BJ (cell line): ENCODE measurements around the gene UGT3A2. TPM values are rescaled to one million over a fixed set of nuclear protein-coding genes. Genes with fewer than 3 reads are reported as not detected.

ENCODE experiments used
- CTCF ChIA-PET: fragments of 350-600 bp; formaldehyde crosslinking; extraction: SDS; loops from one replicate; lab custom pipeline; 2021; ENCODE audit warnings: antibody characterized with exemption, inconsistent platforms; lab: Yijun Ruan, JAX
- POLR2A ChIA-PET: fragments of 300-600 bp; sonication (Branson Sonifier 250); formaldehyde crosslinking; extraction: SDS; loops from one replicate; lab custom pipeline; 2021; ENCODE audit warnings: antibody characterized with exemption; lab: Charles Lee
- DNase-seq: peaks from one replicate; pipeline ENCODE4 v3.0.0-alpha.2; 2011; ENCODE audit warnings: low read depth
- H3K27me3 ChIP-seq: 2 replicates; pipeline ENCODE4 v1.6.0; 2011; ENCODE audit warnings: low read length; ENCODE audit not compliant: control insufficient read depth, insufficient read depth
- H3K36me3 ChIP-seq: 2 replicates; pipeline ENCODE4 v1.5.1; 2011; ENCODE audit warnings: low read length; ENCODE audit not compliant: control insufficient read depth, insufficient read depth
- H3K4me3 ChIP-seq: 2 replicates; pipeline ENCODE4 v1.5.1; 2011; ENCODE audit warnings: low read depth, mild to moderate bottlenecking, control low read depth, low read length
- polyA plus RNA-seq: library from polyadenylated mRNA; depleted of rRNA; stranded (reverse); fragments of >200 nt; gene quantifications from 2 replicates; pipeline ENCODE4 v1.2.3, GENCODE V29; 2011
- TF ChIP-seq, protein P1 (sequence below): IDR thresholded peaks from 2 replicates; pipeline ENCODE4 v1.5.1; 2011; ENCODE audit warnings: low read depth, mild to moderate bottlenecking, control low read depth, inconsistent platforms, low read length, moderate library complexity; ENCODE audit not compliant: insufficient read depth

Gene UGT3A2
- polyA plus RNA-seq, 1 experiment, result not detected

DNA sequence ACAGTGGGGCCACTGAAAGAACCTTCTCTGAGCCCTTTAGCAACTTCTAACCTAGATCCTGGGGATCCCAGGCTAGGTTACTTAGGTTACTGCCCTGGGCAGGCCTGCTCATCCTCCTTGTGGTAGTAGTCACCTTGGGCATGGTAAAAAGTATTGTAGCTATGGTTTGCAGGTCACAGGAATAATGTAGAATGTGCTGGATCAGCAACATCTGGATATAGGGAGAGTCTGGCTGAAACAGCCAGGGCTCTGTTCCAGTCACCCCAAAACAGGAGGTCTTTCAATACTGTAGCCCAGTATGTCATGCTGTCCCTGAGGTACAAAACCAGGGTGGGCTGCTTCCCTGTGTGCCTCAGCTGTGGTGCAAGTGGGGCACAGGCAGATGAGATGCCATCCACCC, 33.6 kb downstream of the UGT3A2 start:
- POLR2A ChIA-PET, result no interaction called here
- no peak overlapping the region for H3K4me3 ChIP-seq
- 0 out of 2 replicates have a peak, but pooled peaks cover 1% of the 10 kb centered on the region for H3K27me3 ChIP-seq
- TF ChIP-seq, protein P1, sequence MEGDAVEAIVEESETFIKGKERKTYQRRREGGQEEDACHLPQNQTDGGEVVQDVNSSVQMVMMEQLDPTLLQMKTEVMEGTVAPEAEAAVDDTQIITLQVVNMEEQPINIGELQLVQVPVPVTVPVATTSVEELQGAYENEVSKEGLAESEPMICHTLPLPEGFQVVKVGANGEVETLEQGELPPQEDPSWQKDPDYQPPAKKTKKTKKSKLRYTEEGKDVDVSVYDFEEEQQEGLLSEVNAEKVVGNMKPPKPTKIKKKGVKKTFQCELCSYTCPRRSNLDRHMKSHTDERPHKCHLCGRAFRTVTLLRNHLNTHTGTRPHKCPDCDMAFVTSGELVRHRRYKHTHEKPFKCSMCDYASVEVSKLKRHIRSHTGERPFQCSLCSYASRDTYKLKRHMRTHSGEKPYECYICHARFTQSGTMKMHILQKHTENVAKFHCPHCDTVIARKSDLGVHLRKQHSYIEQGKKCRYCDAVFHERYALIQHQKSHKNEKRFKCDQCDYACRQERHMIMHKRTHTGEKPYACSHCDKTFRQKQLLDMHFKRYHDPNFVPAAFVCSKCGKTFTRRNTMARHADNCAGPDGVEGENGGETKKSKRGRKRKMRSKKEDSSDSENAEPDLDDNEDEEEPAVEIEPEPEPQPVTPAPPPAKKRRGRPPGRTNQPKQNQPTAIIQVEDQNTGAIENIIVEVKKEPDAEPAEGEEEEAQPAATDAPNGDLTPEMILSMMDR, result no peak
- no peaks in the 10 kb centered on the region for H3K36me3 ChIP-seq
- CTCF ChIA-PET, result no interaction called here
- DNase-seq, result no peak

DNA sequence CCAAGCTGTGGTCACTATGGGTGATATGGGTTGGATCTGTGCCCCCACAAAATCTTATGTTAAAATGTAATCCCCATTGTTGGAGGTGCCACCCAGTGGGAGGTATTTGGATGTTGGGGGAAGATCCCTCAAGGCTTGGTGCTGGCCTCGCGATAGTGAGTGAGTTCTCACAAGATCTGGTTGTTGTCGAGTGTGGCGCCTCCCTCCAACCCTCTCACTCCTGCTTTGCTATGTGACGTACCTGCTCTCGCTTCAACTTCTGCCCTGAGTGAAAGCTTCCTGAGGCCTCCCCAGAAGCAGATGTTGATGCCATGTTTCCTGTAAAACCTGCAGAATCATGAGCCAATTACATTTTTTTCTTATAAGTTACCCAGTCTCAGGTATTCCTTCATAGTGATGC, 35.5 kb downstream of the UGT3A2 start:
- Histone ChIP-seq H3K27me3 (0 out of 2 replicates have a peak, but pooled peaks cover 1% of the 10 kb centered on the region), H3K36me3 (no peaks in the 10 kb centered on the region), H3K4me3 (no peak overlapping the region)
- CTCF ChIA-PET, result no interaction called here
- TF ChIP-seq, protein P1, result no peak
- POLR2A ChIA-PET, result no interaction called here
- DNase-seq, result no peak

GRCh38 chr5:36029914-36030313, 36.8 kb downstream of the UGT3A2 start:
- CTCF ChIA-PET, result no interaction called here
- POLR2A ChIA-PET, result no interaction called here
- no peak for DNase-seq
- Histone ChIP-seq H3K36me3 (no peaks in the 10 kb centered on the region), H3K4me3 (no peak overlapping the region), H3K27me3 (0 out of 2 replicates have a peak, but pooled peaks cover 1% of the 10 kb centered on the region)
- TF ChIP-seq, protein P1, result no peak

GRCh38 chr5:36028816-36029465, 37.7 kb downstream of the UGT3A2 start:
- ChIA-PET POLR2A (no interaction called here), CTCF (no interaction called here)
- Histone ChIP-seq H3K27me3 (0 out of 2 replicates have a peak, but pooled peaks cover 1% of the 10 kb centered on the region), H3K36me3 (no peaks in the 10 kb centered on the region), H3K4me3 (no peak overlapping the region)
- DNase-seq, result no peak
- TF ChIP-seq, protein P1, result no peak

DNA sequence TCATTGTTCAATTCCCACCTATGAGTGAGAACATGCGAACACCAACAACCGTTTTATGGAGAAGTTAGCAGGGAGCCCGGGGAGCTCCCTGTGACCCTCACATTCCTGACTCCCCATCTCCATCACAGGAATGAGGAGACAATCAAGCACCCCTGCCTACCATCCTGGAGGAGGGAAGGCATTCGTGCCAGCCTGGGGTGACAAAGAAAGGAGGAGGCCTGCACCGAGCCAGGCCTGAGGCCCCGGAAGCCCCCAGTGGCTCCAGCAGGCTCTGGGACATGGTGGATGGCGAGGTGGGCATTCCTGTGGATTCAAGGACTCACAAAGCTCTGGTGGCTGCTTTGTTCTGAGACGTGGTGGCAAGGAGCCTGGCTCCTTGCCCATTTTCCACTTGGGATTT, 39.0 kb downstream of the UGT3A2 start:
- H3K4me3 ChIP-seq, result no peak overlapping the region
- ChIA-PET CTCF (no interaction called here), POLR2A (no interaction called here)
- H3K36me3 ChIP-seq, result no peaks in the 10 kb centered on the region
- 0 out of 2 replicates have a peak, but pooled peaks cover 1% of the 10 kb centered on the region for H3K27me3 ChIP-seq
- TF ChIP-seq, protein P1, result no peak
- no peak for DNase-seq
